ENCODE measurements around the gene ARHGAP35. TPM values are rescaled to one million over a fixed set of nuclear protein-coding genes. Genes with fewer than 3 reads are reported as not detected.
"Not testable (repeated sequence)": the region's sequence is repeated elsewhere in the genome, so short reads cannot be mapped to it uniquely, and the experiment has no call there.

The ARHGAP35 gene
- total RNA-seq, 1 donor = 9.9 TPM

- H3K4me1 ChIP-seq (ENCODE audit: insufficient read depth, low read length) = peaks cover 21% of the 10 kb centered on the region
- H3K27me3 ChIP-seq (ENCODE audit: insufficient read depth, low read length) = no peaks in the 10 kb centered on the region
- H3K9me3 ChIP-seq (ENCODE audit: low read depth, low read length) = no peaks in the 10 kb centered on the region
- peak overlapping the region; percentile 18 for H3K4me3 ChIP-seq (ENCODE audit: low read length)
Observed at GRCh38 chr19:46856062-46857022, 4.5 kb upstream of the ARHGAP35 start.

DNA sequence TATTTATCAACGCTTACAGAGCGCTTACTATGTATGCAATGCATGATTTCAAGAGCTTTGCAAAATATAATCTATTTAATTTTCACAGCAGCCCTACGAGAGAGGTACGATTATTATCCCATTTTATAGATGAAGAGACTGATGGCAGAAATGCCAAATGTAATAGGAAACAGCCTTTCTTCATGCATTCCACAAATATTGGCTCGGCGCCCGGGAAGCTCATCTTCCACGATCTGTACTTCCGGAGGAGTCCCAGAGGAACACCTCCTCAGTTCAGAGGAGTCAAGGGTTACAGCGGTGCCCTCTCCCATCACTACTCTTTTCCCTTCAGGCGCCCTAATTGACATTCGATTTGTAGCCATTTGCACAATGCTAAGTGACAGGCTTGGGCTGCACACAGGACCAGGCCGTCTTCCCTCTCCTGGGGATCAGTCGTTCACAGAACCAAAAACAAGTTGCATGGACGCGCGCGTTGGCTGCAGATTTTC, 1.1 kb upstream of the ARHGAP35 start:
- peak overlapping the region; percentile 76 for H3K4me3 ChIP-seq (ENCODE audit: low read length)
- H3K27me3 ChIP-seq (ENCODE audit: insufficient read depth, low read length) = no peaks in the 10 kb centered on the region
- H3K9me3 ChIP-seq (ENCODE audit: low read depth, low read length) = no peaks in the 10 kb centered on the region
- H3K4me1 ChIP-seq (ENCODE audit: insufficient read depth, low read length) = peaks cover 49% of the 10 kb centered on the region

DNA sequence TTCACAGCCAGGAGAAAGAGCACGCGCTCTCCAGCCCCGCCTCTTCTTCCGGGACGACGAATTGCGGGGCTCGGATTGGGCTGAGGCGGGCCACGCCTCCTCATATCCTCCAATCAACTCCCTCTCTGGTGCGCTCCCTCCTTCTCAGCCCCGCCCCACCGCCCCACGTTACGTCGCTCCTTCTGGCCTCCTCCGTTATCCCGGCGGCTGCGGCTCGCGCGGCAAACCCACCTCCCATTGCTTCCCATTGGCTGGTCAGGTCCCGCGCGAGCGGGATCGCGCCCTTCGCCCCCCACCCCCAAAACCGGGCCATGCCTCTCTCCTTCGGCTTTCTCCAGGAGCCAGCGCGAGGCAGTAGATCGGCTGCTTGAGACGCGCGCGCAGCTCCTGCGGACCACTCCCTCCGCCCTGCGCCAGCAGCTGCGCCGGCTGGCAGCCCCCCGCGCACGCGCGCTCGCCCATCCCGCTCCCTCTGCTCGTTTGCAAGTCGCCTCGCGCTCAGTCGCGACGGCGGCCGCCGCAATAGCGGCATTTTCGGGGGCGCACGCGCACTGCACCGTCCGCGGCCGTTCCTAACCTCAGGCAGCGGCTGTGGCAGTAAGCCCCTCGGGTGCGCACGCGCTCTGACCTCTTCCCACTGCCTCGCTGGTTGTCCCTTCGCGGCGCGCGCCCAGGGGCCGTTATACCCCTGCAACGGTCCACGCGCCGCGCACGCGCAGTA, 512 bp upstream of the ARHGAP35 start:
- Histone ChIP-seq H3K4me3 (ENCODE audit: low read length) (peak overlapping the region; percentile 76), H3K9me3 (ENCODE audit: low read depth, low read length) (no peaks in the 10 kb centered on the region), H3K27me3 (ENCODE audit: insufficient read depth, low read length) (no peaks in the 10 kb centered on the region), H3K4me1 (ENCODE audit: insufficient read depth, low read length) (peaks cover 49% of the 10 kb centered on the region)

- peaks cover 41% of the 10 kb centered on the region for H3K4me1 ChIP-seq (ENCODE audit: insufficient read depth, low read length)
- H3K9me3 ChIP-seq (ENCODE audit: low read depth, low read length) = no peaks in the 10 kb centered on the region
- peak overlapping the region; percentile 47 for H3K4me3 ChIP-seq (ENCODE audit: low read length)
- no peaks in the 10 kb centered on the region for H3K27me3 ChIP-seq (ENCODE audit: insufficient read depth, low read length)
Observed at GRCh38 chr19:46861691-46862502, 1.1 kb downstream of the ARHGAP35 start.

DNA sequence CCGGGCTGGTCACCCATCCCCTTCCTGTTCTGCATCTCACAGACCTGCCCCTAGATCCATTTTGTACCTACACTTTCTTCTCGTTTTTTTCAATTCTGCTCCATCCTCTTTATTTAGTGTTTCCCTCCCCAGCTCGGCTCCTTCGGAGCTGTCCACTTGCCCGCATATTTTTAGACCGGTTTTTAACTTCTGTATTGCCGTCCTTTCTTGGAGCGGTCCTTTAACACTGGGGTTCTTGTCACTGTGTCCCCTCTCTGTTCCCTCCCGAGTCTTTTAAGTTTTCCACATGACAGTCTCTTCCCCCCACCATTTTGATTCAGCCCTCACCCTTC, 1.7 kb downstream of the ARHGAP35 start:
- H3K27me3 ChIP-seq (ENCODE audit: insufficient read depth, low read length) = no peaks in the 10 kb centered on the region
- H3K9me3 ChIP-seq (ENCODE audit: low read depth, low read length) = no peaks in the 10 kb centered on the region
- peaks cover 39% of the 10 kb centered on the region for H3K4me1 ChIP-seq (ENCODE audit: insufficient read depth, low read length)
- H3K4me3 ChIP-seq (ENCODE audit: low read length) = peak overlapping the region; percentile 47

DNA sequence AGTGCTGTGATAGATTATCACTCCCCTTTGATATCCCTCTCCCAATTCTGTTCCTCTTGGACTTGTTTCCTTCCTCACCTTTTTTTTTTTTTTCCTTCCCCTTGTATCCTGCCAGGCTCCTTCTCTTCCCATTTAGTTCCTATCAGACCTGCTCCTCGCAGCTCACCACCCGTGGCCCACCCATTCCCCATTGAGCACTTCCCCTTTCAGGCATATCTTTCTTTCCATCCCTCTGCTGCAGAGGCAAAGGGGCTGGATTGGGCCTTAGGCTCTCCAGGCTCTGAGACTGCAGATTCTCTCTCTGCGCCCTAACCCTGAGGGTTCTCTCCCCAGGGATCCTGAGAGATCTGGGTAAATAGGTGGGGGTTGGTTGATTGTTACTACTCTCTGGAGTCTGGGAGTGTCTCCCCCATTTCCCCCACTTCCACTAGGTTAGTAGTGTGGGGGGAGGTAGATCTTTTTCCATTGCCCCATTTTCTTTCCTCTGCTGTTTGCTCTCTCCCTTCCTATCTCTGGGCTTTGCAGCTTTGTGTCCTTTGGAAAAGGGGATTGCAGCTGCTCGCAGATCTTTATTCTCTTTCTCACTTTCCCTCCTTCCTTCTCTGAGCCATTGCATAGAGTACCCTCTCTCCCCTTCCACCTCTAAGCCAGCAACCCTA, 2.3 kb downstream of the ARHGAP35 start:
- H3K27me3 ChIP-seq (ENCODE audit: insufficient read depth, low read length) = no peaks in the 10 kb centered on the region
- H3K4me3 ChIP-seq (ENCODE audit: low read length) = no peak overlapping the region
- peaks cover 39% of the 10 kb centered on the region for H3K4me1 ChIP-seq (ENCODE audit: insufficient read depth, low read length)
- H3K9me3 ChIP-seq (ENCODE audit: low read depth, low read length) = no peaks in the 10 kb centered on the region

DNA sequence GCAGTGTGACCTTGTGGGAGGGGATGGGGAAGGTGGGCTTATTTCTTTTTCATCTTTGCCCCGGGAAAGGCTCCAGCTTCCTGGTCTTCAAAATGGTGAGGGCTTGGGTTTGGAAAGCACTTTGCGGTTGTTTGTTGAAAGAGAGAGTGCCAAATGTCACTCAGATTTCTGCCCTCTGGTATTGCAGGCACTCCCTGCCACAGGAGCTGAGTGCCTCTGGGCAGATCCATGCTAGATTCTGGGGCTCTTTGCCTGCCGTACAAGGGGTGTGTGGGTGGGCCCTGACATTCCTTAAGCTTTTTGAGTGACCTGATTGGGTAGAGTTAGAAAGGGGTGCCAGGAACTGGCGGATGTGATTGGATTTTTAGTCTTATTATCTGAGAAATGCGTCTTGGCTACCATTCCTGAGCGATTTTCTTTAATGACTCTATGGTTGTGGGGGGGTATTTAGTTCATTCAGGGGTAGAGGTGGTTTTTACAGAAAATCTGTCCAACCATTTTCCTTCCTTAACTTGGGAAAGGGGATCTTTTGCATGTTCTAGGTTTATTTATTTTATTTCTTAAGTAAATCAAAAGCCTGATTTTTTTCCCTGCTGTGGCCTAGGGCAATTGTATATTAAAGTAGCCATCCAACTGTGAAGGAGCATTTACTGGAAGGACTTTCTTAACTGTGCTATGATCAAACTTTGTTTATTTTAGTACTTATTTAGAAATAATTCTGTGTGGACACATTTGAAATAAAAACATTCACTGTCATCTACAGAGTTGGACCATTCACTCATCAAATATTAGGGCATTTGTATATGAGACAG, 3.2 kb downstream of the ARHGAP35 start:
- Histone ChIP-seq H3K4me1 (ENCODE audit: insufficient read depth, low read length) (peaks cover 39% of the 10 kb centered on the region), H3K4me3 (ENCODE audit: low read length) (no peak overlapping the region), H3K27me3 (ENCODE audit: insufficient read depth, low read length) (no peaks in the 10 kb centered on the region), H3K9me3 (ENCODE audit: low read depth, low read length) (no peaks in the 10 kb centered on the region)

DNA sequence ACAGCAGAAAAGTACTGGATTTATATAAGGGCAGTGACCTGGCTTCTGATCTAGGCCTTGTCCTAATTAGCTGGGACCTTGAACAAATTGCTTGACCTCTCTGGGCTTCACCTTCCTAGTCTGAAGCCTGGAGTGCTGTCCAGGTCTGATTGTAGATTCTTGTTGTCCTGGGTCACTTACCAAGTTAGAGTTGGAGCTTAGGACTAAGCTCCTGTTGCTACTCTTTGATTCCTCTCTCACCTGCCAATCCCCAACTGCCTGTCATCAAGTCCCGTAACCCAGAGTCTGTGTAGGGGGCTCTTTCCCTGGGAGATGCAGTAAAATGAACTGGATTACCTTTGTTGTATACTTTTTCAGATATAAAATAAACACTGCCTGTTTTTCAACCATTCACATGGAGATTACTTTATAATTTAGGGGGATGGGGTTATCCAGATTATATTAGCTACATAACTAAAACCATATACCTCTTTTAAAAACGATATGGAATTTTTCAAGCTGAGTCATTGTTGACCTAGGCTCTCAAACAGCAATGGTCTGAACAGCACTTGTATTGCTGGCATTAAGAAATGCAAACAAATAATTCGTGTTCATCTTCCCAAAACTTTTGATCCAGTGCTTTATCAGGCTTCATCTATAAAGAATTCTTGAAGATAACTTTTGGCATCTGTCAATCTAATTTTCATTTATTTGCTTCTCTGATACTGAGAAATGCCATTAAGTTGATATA, 5.8 kb downstream of the ARHGAP35 start:
- Histone ChIP-seq H3K9me3 (ENCODE audit: low read depth, low read length) (no peaks in the 10 kb centered on the region), H3K4me3 (ENCODE audit: low read length) (no peak overlapping the region), H3K27me3 (ENCODE audit: insufficient read depth, low read length) (no peaks in the 10 kb centered on the region), H3K4me1 (ENCODE audit: insufficient read depth, low read length) (peaks cover 31% of the 10 kb centered on the region)

- Histone ChIP-seq H3K4me3 (ENCODE audit: low read length) (no peak overlapping the region), H3K9me3 (ENCODE audit: low read depth, low read length) (no peaks in the 10 kb centered on the region), H3K4me1 (ENCODE audit: insufficient read depth, low read length) (peaks cover 25% of the 10 kb centered on the region), H3K27me3 (ENCODE audit: insufficient read depth, low read length) (no peaks in the 10 kb centered on the region)
Observed at GRCh38 chr19:46867170-46867569, 6.4 kb downstream of the ARHGAP35 start.

DNA sequence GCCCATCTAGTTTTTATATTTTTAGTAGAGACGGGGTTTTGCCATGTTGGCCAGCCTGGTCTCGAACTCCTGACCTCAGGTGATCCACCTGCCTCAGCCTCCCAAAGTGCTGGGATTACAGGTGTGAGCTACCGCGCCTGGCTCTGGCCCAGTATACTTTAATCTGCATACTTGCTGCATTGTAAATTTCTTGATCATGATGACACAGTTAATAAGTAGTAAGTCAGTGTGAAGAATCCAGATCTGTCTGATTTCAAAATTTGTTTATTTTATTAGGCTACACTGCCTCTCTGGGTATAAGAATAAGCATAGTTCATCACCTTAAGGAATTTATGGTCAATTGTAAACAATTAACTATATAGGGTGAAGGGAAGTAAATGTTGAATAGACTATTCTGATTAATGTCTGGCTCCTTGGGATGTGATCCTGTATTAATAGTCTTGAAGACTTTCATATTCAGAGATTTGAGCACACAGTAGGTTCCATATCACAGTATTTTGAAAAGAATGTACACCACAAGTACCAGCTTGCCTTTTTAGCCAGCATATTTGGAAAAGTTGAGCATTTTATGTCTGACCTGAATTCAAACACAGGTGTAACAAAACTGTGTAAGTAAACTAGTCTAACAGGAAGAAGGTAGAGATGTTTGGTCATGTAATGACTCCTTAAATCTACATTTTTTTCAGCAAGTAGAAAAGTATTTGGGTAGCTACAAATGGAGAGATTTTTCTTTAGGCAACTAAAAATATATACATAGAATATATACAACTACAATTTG, 7.4 kb downstream of the ARHGAP35 start:
- Histone ChIP-seq H3K4me3 (ENCODE audit: low read length) (no peak overlapping the region), H3K4me1 (ENCODE audit: insufficient read depth, low read length) (peaks cover 14% of the 10 kb centered on the region), H3K27me3 (ENCODE audit: insufficient read depth, low read length) (no peaks in the 10 kb centered on the region)

GRCh38 chr19:46871173-46871572, 10.4 kb downstream of the ARHGAP35 start:
- H3K4me1 ChIP-seq (ENCODE audit: insufficient read depth, low read length); H3K9me3 ChIP-seq (ENCODE audit: low read depth, low read length); H3K27me3 ChIP-seq (ENCODE audit: insufficient read depth, low read length); H3K4me3 ChIP-seq (ENCODE audit: low read length): not testable (repeated sequence)

More for the DNA sequence above, 7.4 kb downstream of the ARHGAP35 start:
- H3K9me3 ChIP-seq (ENCODE audit: low read depth, low read length) = no peaks in the 10 kb centered on the region

DNA sequence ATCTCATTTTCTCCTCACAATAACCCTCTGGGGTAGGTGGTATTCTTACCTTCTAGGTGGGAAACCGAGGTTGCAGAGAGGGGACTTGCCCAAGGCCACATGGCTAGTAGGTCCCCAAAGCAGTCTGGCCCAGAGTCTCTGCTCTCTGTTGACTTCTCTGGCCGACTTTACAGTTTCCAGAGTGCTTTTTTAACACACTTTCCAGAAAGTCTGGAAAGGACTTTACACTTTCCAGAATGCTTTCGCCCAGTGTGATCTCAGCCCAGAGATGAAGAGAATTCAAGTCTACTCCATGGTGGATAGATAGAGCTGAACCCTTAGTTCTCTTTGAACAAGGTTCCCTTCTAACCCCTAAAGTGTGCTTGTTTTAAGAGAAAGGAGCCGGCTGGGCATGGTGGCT, 12.2 kb downstream of the ARHGAP35 start:
- Histone ChIP-seq H3K27me3 (ENCODE audit: insufficient read depth, low read length) (no peaks in the 10 kb centered on the region), H3K4me1 (ENCODE audit: insufficient read depth, low read length) (no peaks in the 10 kb centered on the region), H3K4me3 (ENCODE audit: low read length) (no peak overlapping the region), H3K9me3 (ENCODE audit: low read depth, low read length) (no peaks in the 10 kb centered on the region)

DNA sequence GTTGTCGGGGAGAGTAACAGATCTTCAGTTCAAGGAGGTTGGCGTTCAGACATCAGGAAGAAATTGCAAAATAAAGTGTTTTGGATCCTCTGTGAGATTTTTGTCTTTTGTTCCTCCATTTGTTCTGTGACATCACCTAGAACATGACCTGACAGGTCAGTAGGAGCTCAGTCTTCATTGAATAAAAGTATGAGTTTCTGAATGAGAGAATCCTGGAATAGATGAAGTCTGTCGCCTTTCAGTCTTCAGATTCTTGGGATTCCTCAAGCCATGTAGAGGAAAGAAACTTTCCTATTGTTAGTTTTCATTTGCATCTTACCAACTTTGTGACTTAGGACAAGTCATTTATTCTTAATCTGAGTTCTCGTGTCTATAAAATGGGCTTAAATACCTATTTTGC, 14.4 kb downstream of the ARHGAP35 start:
- H3K27me3 ChIP-seq (ENCODE audit: insufficient read depth, low read length) = no peaks in the 10 kb centered on the region
- no peaks in the 10 kb centered on the region for H3K9me3 ChIP-seq (ENCODE audit: low read depth, low read length)
- no peaks in the 10 kb centered on the region for H3K4me1 ChIP-seq (ENCODE audit: insufficient read depth, low read length)
- no peak overlapping the region for H3K4me3 ChIP-seq (ENCODE audit: low read length)
